Ovary (tissue), 3 donors: Measurements from ENCODE around the gene S1PR1.

Experiments used
- CTCF ChIP-seq, 3 donors: fragments of 450-650 bp in 2 of 3; fragments of 200-600 bp in 1 of 3; IDR thresholded peaks; one replicate each; pipeline versions ENCODE4 v1.5.1 to v1.8.0; 2016 to 2022; ENCODE audit warnings: antibody characterized with exemption in 3 of 3, mild to moderate bottlenecking in 1 of 3
- POLR2A ChIP-seq: fragments of 450-650 bp; IDR thresholded peaks from one replicate; pipeline ENCODE4 v1.6.1; 2017; ENCODE audit warnings: antibody characterized with exemption, mild to moderate bottlenecking, moderate library complexity
- donor health status: DM: no; HTN: no; CAD: no.

DNA sequence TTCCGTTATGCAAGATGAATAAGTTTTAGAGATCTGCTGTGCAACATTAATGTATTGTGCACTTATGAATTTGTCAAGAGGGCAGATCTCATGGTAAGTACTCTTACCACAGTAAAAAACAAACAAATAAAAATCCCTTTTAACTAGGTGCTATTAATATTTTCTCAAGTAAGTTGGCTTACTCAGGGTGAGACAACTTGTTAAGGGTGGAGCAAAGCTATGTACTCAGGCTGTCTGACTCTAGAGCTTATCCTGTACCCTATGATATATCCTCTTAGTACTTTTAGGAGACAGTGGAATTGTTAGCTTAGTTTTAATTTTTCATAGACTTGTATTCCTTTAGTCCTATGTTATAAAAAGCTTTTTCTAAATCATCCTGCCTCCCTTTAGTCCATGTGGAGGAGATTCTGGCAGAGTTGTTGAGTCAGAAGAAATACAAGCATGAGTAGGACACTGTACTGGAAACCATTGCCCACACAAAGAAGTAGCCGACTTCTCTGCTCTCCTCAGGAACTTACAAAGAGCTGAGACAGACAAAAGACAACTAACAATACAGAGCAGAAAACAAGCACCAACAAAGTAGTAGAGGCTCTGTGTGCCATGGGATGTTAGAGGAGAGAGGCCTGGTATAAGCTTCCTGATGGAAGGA lies 49.2 kb downstream of the S1PR1 start:
- TF ChIP-seq CTCF (IDR thresholded peaks at IDR 0.05): no peak
- TF ChIP-seq POLR2A: no peak
